Liver (tissue), 3 donors: ENCODE measurements around the gene RAP1GAP2.

Source experiments
- EGR1 ChIP-seq, 2 donors: IDR thresholded peaks; 2 replicates each; pipeline ENCODE4 v1.6.1; 2016 to 2018; ENCODE audit warnings: antibody characterized with exemption in 2 of 2, low read depth in 2 of 2
- GABPA ChIP-seq, 2 donors: IDR thresholded peaks in 1 of 2; conservative IDR thresholded peaks in 1 of 2; 2 replicates each; pipeline ENCODE4 v1.6.1; 2016; ENCODE audit warnings: antibody characterized with exemption in 2 of 2, mild to moderate bottlenecking in 1 of 2, moderate library complexity in 1 of 2
- JUND ChIP-seq, 2 donors: IDR thresholded peaks; 2 replicates each; pipeline ENCODE4 v1.6.1; 2016; ENCODE audit warnings: antibody characterized with exemption in 2 of 2
- RAD21 ChIP-seq, 2 donors: IDR thresholded peaks; 2 replicates each; pipeline ENCODE4 v1.6.1; 2016; ENCODE audit warnings: antibody characterized with exemption in 2 of 2, mild to moderate bottlenecking in 2 of 2
- TAF1 ChIP-seq: conservative IDR thresholded peaks from 2 replicates; pipeline ENCODE4 v1.6.1; 2016; ENCODE audit warnings: antibody characterized with exemption, mild to moderate bottlenecking
- TF ChIP-seq, protein P1 (sequence below): fragments of 150-350 bp; IDR thresholded peaks from 2 replicates; pipeline ENCODE4 v1.5.1; 2017; ENCODE audit warnings: improper control_type of control experiment, low read depth, low read length; ENCODE audit not compliant: missing input control
- TF ChIP-seq, protein P2 (sequence below): IDR thresholded peaks from 2 replicates; pipeline ENCODE4 v1.6.1; 2016; ENCODE audit warnings: antibody characterized with exemption
- TF ChIP-seq, protein P3 (sequence below): IDR thresholded peaks from 2 replicates; pipeline ENCODE4 v1.6.1; 2016; ENCODE audit warnings: antibody characterized with exemption, mild to moderate bottlenecking
- TF ChIP-seq, protein P4 (sequence below): IDR thresholded peaks from 2 replicates; pipeline ENCODE4 v1.6.1; 2016; ENCODE audit warnings: antibody characterized with exemption
- donor health status: healthy.
- donor health status: healthy.

DNA sequence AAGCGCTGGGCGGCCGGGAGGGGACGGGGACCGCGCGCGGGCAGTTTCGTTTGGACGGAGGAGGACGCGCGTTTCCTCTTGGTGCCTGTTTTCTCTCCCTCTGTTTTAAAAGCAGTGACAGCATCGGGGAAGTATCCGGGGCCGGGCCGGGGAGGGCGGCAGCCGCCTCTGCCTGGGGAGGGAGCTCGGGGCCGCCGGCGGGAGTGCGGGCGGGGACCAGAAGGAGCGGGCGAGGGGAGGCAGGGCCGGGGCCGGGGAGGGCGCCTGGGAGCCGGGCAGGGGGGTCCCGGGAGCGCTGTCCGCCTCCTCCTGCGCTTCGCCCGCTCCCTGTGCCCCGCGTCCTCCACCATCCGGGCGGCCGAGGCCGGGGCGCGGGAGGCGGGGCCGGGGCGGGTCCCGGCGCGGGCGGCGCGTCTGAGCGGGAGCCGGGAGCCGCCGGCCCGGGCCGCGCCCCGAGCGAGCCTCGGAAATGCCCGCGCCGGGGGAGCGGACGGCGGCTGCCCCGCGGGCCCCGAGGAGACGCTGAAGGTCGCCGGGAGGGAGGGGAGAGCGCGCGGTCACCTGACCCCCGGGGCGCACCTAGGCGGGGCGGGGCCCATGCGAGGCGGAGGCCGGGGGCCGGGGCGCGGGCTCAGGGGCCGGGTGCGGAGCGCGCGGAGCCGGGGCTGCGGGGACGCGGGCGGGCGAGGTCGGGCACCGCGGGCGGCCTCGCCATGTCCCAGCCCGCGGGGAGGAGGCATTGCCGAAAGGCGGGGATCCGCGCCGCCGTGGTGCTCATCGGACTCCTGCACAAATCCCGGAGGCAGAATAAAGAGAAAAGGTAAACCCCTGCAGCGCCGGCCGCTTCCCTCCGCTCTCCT lies 57.3 kb downstream of the RAP1GAP2 start:
- no peak for TF ChIP-seq JUND (IDR thresholded peaks at IDR 0.05)
- TF ChIP-seq, protein P1, sequence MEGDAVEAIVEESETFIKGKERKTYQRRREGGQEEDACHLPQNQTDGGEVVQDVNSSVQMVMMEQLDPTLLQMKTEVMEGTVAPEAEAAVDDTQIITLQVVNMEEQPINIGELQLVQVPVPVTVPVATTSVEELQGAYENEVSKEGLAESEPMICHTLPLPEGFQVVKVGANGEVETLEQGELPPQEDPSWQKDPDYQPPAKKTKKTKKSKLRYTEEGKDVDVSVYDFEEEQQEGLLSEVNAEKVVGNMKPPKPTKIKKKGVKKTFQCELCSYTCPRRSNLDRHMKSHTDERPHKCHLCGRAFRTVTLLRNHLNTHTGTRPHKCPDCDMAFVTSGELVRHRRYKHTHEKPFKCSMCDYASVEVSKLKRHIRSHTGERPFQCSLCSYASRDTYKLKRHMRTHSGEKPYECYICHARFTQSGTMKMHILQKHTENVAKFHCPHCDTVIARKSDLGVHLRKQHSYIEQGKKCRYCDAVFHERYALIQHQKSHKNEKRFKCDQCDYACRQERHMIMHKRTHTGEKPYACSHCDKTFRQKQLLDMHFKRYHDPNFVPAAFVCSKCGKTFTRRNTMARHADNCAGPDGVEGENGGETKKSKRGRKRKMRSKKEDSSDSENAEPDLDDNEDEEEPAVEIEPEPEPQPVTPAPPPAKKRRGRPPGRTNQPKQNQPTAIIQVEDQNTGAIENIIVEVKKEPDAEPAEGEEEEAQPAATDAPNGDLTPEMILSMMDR, result no peak
- TF ChIP-seq EGR1 (IDR thresholded peaks at IDR 0.05; ENCODE audit: low read depth in 2 of 2), result no peak
- TF ChIP-seq, protein P2, sequence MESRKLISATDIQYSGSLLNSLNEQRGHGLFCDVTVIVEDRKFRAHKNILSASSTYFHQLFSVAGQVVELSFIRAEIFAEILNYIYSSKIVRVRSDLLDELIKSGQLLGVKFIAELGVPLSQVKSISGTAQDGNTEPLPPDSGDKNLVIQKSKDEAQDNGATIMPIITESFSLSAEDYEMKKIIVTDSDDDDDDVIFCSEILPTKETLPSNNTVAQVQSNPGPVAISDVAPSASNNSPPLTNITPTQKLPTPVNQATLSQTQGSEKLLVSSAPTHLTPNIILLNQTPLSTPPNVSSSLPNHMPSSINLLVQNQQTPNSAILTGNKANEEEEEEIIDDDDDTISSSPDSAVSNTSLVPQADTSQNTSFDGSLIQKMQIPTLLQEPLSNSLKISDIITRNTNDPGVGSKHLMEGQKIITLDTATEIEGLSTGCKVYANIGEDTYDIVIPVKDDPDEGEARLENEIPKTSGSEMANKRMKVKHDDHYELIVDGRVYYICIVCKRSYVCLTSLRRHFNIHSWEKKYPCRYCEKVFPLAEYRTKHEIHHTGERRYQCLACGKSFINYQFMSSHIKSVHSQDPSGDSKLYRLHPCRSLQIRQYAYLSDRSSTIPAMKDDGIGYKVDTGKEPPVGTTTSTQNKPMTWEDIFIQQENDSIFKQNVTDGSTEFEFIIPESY, result no peak
- TF ChIP-seq, protein P3, sequence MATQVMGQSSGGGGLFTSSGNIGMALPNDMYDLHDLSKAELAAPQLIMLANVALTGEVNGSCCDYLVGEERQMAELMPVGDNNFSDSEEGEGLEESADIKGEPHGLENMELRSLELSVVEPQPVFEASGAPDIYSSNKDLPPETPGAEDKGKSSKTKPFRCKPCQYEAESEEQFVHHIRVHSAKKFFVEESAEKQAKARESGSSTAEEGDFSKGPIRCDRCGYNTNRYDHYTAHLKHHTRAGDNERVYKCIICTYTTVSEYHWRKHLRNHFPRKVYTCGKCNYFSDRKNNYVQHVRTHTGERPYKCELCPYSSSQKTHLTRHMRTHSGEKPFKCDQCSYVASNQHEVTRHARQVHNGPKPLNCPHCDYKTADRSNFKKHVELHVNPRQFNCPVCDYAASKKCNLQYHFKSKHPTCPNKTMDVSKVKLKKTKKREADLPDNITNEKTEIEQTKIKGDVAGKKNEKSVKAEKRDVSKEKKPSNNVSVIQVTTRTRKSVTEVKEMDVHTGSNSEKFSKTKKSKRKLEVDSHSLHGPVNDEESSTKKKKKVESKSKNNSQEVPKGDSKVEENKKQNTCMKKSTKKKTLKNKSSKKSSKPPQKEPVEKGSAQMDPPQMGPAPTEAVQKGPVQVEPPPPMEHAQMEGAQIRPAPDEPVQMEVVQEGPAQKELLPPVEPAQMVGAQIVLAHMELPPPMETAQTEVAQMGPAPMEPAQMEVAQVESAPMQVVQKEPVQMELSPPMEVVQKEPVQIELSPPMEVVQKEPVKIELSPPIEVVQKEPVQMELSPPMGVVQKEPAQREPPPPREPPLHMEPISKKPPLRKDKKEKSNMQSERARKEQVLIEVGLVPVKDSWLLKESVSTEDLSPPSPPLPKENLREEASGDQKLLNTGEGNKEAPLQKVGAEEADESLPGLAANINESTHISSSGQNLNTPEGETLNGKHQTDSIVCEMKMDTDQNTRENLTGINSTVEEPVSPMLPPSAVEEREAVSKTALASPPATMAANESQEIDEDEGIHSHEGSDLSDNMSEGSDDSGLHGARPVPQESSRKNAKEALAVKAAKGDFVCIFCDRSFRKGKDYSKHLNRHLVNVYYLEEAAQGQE, result no peak
- TF ChIP-seq, protein P4, sequence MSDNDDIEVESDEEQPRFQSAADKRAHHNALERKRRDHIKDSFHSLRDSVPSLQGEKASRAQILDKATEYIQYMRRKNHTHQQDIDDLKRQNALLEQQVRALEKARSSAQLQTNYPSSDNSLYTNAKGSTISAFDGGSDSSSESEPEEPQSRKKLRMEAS, result no peak
- no peak for TF ChIP-seq RAD21 (IDR thresholded peaks at IDR 0.05)
- TF ChIP-seq GABPA (IDR thresholded peaks at IDR 0.05 in 1 of 2, conservative IDR thresholded peaks at IDR 0.05 in 1 of 2), result no peak
- no peak for TF ChIP-seq TAF1
